CD4-positive, alpha-beta T cell treated with Interleukin-12 subunit alpha and Interleukin-12 subunit beta, for 1 hour (primary cell): Measurements from ENCODE around the gene PSTPIP1.

ENCODE experiments used
- DNase-seq: peaks from one replicate; pipeline ENCODE4 v3.0.0-alpha.2; 2020

Gene PSTPIP1

DNA sequence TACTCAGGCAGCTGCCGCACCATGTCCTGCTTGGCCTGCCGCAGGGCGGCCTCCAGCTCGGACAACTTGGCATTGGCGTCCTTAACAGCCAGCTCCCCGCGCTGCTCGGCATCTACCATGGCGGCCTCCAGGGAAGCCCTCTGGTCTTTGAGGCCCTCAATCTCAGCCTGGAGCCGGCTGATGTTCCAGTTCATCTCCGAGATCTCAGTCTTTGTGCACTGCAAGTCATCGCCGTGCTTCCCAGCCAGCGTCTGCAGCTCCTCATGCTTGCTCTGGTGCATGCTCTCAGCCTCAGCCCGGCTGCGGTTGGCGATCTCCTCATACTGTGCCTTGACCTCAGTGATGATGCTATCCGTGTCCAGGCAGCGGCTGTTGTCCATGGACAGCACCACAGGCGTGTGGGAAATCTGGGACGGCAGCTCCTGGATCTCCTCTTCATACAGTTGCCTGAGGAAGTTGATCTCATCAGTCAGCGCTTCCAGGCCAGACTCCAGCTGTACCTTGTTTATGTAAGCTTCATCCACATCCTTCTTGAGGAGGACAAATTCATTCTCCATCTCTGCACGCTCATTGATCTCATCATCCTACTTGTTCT lies 15.5 kb upstream of the PSTPIP1 start:
- no peak for DNase-seq

DNA sequence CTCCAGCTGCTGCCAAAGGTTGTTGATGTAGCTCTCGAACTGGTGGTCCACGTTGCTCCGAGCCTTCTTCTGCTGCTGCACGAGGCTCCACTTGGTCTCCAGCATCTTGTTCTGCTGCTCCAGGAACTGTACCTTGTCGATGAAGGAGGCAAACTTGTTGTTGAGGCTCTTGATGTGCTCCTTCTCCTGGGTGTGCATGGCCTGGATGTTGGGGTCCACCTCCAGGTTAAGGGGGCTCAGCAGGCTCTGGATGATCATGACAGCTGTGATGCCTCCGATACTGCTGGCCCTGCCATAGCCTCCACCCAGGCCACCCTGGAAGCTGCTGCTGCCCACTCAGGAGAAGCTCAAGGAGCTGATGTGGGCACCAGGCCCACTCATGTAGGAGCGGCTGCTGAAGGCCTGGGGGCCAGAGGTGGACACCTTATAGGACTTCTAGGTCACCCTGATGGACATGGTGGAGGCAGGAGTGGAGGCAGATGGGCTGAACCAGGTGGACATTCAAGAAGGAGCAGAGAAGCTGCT lies 14.9 kb upstream of the PSTPIP1 start:
- no peak for DNase-seq

DNA sequence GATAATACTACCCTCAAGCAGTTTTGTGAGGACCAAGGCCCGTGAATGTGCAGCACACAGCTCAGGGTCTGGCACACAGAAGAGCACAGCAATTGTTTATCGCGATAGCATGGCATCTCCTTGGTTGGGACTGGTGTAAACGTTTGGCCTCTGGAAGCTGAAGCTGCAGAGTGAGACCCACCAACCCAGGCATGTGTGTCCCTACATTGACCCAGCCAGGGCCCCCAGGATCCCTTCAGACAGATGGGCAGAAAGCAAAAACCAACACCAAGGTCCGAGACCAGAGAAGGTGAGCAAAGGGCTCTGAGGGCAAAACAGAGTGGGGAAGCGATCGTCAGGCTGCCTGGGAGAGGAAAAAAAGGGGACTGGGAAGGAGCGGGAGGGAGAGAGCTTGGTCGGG lies 12.6 kb upstream of the PSTPIP1 start:
- DNase-seq, result no peak

DNA sequence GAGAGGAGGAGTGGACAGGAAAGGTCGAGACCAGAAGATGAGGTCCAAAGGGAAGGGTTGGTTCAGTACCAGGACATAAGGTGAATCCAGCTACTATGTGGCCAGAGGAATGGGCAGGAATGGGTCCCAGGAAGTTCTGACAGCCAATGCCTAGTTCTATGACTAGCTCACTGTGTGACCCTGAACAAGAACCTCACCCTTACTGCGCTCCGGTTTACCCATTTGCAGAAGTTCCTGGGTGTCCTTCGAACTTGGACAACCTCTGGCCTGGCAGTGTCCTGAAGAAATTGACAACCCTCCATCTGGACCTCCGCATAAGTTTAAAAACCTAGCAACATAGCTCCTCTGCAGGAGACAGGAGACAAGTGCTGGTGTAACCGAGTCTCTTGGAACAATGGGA lies 12.2 kb upstream of the PSTPIP1 start:
- DNase-seq, result no peak

DNA sequence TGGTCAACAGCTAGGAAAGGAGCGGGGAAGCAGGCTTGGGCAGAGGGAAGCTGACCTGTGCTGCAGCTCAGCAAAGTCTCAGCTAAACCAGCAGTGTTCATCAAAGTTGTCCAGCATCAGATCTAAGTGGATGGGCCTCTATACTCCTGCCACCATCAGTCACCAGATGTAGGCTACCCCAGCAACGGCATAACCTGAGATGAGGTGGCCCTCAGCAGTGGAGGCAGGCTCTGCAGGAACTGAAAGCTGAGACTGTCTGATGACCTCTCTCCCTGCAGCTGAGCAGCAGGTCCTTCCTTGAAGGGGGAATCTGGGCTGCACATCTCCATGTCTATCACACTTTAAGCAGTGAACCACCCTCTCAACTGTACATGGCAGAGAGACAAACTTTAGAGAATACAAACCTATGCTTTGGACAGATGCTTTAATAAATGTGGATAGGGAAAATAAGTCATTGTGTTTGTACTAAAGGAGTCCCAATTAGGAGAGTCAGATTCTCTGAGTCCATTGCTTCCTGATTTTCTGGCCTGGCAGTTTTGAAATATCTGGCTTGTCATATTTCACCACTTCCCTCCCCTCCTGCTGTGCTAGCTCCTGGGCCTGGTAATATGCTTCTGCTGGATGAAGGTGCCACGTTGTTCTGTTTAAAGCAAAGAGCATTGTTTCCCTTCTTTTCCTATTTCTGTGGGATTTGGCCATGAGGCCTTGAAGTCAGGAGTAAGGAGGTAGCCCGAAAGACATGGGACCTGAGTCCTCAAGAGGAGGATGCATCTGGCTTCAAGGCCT lies 11.1 kb upstream of the PSTPIP1 start:
- no peak for DNase-seq

DNA sequence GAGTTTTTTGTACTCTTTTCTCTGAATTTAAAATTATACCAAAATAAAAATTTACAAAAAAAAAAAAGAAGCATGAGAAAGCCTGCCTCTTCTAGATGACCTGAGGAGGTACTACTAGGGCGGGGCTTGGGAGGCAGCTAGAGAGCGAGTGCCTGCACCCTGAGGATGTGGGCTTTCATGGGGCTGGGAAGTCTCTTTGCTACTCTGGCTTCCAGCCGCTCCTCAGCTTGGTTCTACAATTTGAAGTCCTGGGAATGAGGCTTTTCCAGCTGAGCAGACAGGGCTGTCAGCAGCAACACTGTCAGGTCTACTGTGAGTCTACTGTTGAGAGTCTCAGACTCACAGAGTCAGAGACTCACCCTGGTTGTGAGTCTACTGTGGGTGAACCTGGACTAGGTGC lies 8.2 kb upstream of the PSTPIP1 start:
- no peak for DNase-seq

DNA sequence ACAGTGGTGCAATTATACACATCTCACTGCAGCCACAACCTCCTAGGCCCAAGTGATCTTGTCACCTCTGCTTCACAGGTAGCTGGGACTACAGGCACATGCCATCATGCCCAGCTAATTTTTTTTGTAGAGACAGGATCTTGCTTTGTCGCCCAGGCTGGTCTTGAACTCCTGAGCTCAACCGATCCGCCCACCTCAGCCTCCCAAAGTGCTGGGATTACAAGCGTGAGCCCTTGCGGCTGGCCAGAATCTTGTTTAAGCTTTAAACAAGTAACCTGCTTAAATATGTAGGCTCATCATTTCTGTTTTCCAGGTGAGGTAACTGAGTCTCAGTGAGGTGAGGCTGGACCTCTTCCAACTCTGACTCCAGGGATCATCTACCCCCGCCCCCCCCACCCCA lies 7.7 kb upstream of the PSTPIP1 start:
- no peak for DNase-seq

DNA sequence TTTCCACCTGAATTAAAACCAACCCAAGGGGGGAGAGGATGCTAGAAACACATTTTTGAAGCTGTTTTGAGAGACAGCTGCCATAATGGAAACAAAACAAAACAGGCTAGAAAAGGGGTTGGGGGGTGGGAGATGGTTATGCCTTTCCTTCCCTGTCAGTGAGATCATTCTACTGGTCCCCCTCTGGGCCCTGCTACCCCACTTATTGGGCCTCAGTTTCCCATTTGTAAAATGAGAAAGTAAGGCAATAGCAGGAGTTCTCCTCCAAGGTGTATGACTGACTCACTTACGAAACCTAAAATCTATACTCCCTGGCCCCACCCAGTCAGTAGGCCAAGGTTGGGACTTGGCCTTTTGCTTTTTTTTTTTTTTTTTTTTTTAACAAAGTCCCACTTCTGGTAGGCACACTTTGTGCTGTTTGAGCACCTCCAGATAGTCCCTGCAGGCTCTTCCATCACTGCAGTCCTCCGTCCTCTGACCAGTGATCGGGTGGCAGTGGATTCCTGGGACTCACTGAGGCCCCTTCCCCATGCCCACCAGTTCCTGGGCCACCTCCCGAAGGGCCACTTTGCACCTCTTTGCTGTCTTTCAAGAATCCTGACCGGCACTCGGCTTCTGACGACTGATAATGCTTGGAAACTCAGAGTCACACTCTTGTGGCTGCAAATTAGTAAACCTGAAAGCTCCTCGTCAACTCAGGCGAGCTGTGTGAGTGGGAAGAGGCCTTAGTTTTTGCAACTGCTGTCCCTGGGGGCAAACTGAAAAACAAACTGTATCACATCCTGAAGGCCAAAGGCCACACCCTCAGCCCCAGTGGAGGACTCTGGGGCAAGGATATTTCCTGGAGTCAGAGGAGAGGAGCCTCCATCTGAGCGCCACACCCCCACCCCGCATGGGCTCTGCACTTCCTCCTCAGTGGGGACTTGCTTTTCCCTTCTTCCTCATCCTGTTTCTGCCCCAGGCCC lies 6.7 kb upstream of the PSTPIP1 start:
- no peak for DNase-seq

DNA sequence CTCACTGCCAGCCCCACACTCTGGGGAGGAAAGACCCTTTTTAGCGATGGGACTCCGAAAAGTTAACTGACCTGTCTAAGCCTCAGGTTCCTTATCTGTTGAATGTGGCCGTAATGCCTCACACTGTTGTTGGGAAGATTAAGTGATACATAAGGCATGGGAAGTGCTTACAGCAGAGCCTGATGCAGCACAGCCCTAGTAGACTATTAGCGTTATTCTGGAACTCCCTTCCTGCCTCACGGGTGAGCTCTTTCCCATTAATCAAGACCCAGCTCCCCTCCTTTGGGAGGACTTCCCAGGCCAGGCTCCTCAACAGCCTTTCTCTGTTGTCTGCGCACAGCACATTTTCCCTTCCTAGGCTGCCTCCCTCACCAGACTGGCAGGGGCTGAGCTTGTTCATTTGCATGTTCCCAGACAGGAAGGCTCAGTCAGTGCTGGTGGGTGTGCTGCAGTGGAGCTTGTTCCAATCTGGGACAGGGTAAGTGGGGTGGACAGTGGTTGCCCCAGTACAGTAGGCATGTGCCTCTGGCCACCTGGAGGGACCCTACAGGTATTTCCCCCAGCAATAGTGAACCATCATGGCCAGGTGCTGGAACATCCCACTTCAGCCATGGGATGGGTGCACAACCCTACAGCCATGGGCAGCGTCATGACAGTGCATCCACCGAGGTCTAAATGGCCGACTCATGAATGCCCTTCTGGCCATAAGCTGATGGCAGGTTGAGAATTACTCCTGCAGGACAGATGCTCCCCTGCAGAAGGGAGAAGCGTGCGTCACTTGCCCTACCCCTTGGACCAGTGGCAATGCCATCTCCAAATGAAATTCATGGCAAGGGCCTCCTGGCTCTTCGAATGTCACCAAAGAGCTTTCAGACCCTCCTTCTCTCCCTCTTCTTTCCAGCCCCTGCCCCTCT lies 5.8 kb upstream of the PSTPIP1 start:
- no peak for DNase-seq

DNA sequence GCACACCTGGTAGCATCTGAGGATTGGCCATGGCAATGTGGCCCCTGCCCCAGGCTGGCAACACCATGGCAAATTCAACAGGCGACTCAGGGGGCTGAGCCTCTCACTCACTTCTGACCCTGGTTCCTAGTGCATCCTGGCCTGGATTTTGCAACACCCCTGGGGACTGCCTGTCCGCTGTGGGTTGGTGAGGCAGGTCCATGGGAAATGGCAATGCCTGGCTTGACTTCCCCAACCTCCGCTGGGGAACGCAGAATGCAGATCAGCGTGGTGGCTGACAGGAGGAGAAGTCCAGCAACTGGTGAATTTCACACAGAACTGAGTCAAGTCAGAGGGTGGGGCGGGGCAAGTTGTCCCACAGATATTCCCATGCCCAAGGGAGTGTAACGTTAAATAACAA lies 3.9 kb upstream of the PSTPIP1 start:
- DNase-seq, result no peak

DNA sequence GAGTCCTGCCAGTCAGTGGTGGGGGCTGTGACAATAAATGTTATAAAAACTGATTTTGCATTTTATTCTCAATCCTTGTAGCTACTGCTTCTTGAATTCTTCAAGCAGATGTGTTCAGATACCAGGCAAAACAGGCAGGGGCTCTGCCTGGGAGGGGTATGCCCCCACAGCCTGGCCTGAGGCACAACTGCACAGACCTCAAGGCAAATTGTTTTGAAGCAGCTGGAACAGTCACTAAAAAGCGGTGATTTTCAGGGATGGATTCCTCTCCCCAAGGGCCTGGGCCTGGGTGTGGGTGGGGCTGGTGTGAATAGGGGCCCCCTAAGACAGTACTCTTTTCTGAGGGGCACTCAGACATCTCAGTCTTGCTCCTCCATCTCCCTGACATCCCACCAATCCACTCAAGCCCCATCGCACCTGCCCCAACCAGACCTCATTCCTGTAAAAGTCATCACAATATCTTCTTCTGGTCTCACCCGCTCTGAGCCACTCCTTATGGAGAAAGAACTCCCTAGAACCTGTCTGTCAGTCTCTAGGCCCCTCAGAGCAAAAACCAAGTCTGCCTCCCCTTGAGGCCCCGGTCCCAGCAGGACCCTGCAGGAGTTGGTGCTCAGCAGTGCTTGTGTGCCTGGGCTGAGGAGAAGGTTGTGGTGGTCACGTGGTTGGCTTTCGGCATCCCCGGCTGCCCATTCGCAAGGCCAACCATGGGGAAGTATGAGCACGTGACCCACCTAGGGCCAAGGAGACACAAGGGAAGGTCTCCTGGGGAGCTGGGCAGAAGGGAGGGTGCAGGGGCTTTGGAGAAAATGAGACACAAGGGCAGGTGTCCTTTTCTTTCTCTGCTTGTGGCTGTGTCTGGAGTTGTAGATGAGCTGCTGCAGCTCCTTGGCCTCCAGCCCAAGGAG lies 2.9 kb upstream of the PSTPIP1 start:
- no peak for DNase-seq

DNA sequence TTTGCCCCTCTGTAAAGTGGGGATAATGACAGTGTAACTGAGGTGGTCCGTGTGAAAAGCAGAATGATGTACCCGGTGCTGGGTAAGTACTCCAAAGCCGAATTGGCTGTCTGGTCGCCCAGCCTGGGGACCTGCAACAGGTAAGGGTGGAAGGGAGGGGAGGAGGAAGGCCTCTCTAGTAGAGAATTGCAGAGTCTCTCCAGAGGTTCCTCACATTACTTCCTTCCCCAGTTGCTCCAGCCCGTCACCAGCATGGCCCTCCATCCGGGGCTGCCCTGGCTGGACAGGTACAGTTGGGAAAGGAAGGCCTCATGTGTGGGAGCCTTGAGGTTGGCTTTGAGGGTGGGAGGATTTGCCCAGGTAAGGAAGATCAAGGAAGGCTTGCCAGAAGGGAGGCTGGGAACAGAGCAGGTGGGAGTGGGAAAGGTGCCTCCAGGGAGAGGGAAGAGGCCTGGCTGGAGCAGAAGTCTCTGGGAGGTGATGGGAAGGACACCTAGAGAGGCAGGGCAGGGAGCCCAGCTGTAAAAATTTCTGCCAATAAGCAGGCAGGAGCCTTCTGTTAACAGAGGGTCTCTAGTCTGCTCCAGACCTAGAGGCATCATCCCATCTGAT lies 1.7 kb upstream of the PSTPIP1 start:
- DNase-seq, result no peak

DNA sequence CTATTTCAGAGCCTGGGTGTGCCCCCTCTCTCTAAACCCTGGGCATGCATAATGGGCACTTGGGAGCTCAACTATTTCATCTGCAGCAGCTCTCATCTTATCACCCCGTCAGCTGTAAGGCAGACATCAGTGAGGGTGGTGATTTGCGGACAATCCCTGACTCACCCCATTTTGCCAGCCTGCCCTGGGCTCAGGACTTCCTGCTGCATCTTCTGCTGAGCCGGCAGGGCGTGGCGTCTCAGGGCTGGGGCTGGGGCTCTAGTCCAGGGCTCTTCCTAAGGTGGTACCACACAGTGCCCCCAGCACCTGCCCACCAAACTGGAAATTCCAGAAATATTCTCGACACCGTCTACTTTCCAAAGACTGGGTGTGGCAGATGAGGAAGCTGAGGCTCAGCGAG lies 925 bp upstream of the PSTPIP1 start:
- DNase-seq, result peak; percentile 62

DNA sequence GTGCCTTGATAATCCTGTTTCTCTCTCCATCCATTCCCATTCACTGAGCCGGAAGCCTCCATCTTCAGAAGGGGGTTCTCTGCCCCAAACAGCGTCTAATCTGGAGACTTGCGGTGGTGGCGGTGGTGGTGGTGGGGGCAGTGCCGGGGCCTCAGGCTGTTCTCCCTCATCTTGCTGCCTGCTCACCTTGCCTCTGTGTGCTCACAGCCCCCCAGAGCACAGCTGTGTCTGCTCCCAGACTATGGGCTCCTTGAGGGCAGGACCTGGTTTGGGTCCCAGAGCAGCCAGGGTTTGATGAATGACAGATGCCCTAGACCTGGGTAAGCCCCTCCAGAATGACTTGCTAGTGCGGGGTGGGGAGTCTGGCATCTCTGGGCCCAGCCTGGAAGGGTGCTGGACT lies 430 bp upstream of the PSTPIP1 start:
- no peak for DNase-seq

DNA sequence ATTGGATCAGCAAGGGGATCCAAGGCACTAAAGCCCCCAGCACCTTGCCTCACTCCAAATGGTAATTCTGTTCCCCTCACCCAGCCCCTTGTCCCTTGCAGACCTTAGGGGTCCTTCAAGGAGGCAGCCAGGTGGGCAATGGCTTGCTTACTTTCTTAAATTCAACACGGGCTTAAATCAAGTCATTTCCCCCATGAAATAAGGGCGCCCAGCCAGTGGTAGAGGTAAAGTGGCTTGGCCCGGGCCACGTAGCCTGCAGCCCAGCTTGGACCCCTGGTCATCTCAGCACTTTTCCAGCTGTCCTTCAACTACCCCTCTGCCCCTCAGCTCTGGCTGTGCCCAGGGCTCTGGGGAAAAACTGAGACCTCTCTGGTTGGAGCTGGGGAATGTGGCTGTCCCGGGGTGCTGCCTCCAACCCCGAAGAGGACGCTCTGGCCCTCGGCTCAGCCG lies 1.2 kb downstream of the PSTPIP1 start:
- no peak for DNase-seq

DNA sequence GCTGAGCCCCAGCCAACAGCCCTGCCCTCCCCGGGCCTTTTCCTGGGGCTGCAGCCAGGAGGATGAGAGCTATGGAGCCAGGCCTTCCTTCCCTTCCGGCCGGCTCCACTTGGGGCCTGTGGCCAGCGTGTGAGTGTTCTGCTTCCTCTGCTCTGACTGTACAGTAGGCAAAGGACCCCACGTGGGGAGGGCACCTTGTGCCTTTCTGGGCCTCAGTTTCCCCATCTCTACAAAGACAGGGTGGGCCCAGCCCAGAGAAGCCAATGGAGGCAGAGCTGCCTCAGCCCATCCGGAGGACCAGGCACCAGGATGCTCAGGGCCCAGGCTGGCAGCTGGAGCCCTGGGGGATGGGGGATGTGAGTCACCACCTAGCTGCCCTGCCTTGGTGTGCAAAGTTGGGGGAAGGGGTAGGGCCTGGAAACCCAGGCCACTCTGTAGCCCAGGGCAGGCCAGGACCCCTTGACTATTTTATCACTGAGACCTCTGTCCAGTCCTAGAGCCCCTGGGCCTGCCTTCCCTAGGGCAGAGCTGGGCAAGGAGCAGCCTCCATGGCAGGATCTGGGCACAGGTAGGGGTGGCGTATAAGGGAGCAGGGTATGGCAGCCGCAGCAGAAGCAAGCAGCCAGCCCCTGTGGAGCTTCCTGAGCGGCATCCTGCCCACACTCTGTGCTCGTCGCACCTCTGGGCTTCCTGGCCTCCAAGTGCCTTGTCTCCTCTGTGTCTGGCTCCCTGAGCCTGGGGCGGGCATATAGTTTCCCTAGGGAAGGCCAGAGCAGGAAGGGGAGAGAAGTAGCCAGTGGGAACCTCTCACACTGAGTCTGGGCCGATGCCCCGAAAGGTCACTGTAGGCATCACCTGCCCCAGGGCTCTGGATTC lies 1.8 kb downstream of the PSTPIP1 start:
- DNase-seq, result peak; percentile 44

DNA sequence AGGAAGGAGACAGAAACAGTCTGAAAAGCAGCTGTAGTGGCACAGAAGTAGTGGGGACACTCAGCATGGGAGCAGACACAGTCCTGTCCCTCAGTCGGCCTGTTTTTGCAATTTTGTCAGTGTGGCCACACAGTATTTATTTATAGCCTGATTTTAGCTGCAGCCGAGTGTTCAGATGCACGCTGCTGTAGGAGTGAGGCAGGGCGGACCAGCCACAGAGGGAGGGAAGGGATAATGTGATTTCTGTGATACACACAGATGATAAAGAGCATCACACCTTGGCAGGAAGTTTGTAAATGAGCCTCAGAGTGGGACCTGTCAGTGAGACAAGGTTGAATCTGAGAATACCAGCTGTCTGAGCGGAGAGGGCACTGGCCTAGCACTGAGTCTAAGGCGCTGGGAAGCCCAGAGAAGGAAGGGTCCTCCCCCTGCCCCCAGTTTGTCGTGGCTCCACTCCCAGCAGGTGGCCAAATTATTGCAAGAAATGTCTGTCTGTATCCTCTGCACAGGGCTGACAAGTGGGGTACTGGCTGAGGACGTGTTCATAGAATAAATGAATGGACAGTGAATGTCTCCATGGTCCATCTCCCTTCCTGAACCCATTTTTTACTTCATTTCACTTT lies 3.8 kb downstream of the PSTPIP1 start:
- DNase-seq, result no peak

DNA sequence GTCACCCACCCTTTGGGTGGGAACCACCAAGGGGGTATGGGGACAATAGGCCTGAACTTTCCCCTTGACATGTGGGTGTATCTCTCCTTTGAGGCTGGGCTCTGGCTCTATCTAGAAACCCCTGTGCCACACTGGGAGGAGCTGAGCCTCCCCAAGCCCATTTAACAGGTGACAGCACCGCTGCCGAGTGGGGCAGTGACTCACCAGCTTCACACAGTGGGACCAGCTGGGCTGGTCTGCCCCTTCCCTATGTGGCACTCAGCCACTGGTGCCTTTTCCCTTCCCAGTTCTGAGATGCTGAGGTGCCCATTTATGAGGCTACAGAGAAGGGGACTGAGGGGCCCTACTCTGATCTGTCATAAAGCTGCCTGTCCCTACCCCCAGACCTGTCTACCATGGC lies 5.1 kb downstream of the PSTPIP1 start:
- no peak for DNase-seq

DNA sequence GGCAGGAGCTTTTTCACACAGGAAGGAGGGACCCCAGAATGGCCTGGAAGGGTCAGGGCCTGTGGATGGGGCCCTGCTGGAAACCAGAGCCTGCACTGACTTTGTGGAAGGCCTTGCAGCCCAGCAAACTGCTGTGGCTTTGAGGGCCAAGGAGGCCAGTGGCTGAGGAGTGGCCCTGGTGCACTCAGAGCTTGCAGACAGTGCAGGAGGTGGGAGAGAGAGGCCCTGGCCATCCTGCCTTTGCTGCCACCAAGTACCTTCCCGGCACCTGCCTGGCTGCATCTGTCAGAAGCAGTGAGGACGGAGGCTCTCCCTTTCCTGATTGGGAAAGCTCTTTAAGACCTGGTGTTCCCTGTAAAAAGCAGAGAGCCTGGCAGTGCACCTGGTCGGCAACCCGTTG lies 6.4 kb downstream of the PSTPIP1 start:
- DNase-seq, result no peak
